LNCAP (cell line): ENCODE results near the gene RAB11FIP5.

Experiments
- CTCF ChIP-seq: fragments of 450-650 bp; IDR thresholded peaks from 2 replicates; pipeline ENCODE4 v1.5.1; 2017; ENCODE audit warnings: mild to moderate bottlenecking

RAB11FIP5 gene

GRCh38 chr2:73112913-73113854 is at the start of gene RAB11FIP5:
RAB11FIP5 (minus strand) TSS chr2:73112948; CDS start chr2:73112777, 171 bp downstream.
- no peak for TF ChIP-seq CTCF

GRCh38 chr2:73156539-73157124 is 43.9 kb upstream of the RAB11FIP5 start:
- TF ChIP-seq CTCF = peak; percentile 47

GRCh38 chr2:73142937-73143336 is 30.2 kb upstream of the RAB11FIP5 start:
- TF ChIP-seq CTCF = no peak

- TF ChIP-seq CTCF = no peak
Observed at GRCh38 chr2:73141896-73142295, 29.1 kb upstream of the RAB11FIP5 start.

- TF ChIP-seq CTCF = no peak
Observed at GRCh38 chr2:73135236-73135635, 22.5 kb upstream of the RAB11FIP5 start.

- TF ChIP-seq CTCF = no peak
Observed at GRCh38 chr2:73134471-73134870, 21.7 kb upstream of the RAB11FIP5 start.

- no peak for TF ChIP-seq CTCF
Observed at GRCh38 chr2:73133566-73134197, 20.9 kb upstream of the RAB11FIP5 start.
